ENCODE data around the gene RNF144B. TPM values are rescaled to one million over a fixed set of nuclear protein-coding genes. Genes with fewer than 3 reads are reported as not detected.

RNF144B gene
- total RNA-seq, 1 donor from 2014 or later: 10.2 TPM

DNA sequence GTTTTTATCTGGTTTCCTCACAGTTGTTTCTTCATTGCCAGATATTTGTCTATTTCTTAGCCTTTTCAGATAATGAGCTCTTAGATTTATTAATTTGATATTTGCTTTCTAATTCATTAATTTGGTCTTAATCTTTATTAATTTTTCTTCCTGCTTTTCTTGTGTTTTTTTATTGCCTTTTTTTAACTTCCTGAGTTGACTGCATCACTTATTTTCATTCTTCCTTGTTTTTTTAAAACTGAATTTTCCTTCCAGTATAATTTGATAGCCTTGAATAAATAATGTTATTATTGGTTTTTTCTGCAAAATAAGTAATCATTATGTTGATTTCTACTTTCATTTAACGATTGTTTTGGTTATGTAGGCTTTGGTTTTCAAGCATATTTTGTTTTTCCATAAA lies 91.5 kb downstream of the RNF144B start:
- no peaks in the 10 kb centered on the region for H3K27me3 Mint-ChIP-seq (ENCODE audit: low read depth)
- no peaks in the 10 kb centered on the region for H3K9me3 Mint-ChIP-seq (ENCODE audit: low read depth)
- no peak overlapping the region for H3K27ac Mint-ChIP-seq (ENCODE audit: unreplicated experiment)
- no peak overlapping the region for H3K4me3 Mint-ChIP-seq (ENCODE audit: unreplicated experiment)
- TF ChIP-seq, protein P1, sequence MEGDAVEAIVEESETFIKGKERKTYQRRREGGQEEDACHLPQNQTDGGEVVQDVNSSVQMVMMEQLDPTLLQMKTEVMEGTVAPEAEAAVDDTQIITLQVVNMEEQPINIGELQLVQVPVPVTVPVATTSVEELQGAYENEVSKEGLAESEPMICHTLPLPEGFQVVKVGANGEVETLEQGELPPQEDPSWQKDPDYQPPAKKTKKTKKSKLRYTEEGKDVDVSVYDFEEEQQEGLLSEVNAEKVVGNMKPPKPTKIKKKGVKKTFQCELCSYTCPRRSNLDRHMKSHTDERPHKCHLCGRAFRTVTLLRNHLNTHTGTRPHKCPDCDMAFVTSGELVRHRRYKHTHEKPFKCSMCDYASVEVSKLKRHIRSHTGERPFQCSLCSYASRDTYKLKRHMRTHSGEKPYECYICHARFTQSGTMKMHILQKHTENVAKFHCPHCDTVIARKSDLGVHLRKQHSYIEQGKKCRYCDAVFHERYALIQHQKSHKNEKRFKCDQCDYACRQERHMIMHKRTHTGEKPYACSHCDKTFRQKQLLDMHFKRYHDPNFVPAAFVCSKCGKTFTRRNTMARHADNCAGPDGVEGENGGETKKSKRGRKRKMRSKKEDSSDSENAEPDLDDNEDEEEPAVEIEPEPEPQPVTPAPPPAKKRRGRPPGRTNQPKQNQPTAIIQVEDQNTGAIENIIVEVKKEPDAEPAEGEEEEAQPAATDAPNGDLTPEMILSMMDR (IDR thresholded peaks at IDR 0.05): no peak
- H3K36me3 Mint-ChIP-seq (ENCODE audit: low read depth): no peaks in the 10 kb centered on the region
- H3K4me1 Mint-ChIP-seq (ENCODE audit: low read depth): no peaks in the 10 kb centered on the region
- no peak for DNase-seq (ENCODE audit: low spot score)

DNA sequence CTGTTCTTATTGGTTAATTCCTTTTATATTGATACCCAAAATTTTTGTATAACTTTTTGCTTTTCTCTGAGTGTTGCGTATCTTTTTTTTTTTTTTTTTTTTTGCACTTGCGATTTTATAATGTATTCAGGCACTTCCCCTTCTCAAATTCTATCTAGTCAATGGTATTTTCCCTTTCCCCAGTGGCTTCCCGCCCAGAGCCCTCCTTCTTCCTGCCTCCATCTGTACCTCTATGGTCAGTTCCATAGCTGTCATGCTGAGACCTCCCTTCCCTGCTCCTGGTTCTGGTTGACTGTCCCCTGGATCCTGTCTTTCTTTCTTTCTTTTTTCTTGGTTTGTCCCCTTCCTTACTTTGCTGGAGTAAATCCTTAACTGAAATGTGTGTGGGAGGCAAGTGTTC lies 94.7 kb downstream of the RNF144B start:
- Mint-ChIP-seq H3K9me3 (ENCODE audit: low read depth) (no peaks in the 10 kb centered on the region), H3K36me3 (ENCODE audit: low read depth) (no peaks in the 10 kb centered on the region), H3K4me1 (ENCODE audit: low read depth) (no peaks in the 10 kb centered on the region), H3K4me3 (ENCODE audit: unreplicated experiment) (no peak overlapping the region), H3K27ac (ENCODE audit: unreplicated experiment) (no peak overlapping the region), H3K27me3 (ENCODE audit: low read depth) (no peaks in the 10 kb centered on the region)
- TF ChIP-seq, protein P1 (IDR thresholded peaks at IDR 0.05): no peak
- DNase-seq (ENCODE audit: low spot score): no peak

DNA sequence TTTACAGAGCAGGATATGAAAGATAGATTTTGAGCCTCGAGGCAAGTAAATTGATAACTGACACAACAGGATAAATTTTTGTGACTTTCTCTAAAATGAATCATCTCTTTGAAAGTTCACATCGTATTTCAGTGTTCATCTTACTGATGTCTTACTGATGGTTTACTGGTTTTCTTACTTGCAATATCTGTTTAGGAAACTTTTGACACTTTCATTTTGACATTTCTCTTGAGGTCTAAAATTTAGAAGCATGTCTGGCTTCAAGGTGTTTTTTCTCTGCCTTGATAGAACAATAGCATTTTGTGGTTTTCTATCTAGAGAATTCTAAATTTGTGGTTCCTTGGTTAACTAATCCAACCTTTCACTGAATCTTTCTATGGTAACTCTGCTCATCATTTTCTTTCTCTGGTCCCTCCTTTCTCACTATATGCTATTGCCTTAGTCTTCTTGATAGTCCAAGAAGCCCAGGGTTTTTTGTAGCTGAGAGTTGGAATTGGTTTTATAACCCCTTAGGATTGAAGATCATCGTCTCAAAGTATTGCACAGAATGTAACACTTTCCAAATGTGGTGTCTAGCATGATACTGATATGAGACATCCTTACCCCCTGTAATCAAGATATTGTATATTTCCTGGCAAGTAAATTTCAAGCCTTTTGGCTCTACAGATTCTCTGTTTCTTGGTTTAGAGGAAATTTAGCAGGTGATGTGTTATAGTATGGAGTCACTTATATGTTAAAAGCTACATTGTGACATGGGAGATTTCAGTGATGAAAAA lies 98.7 kb downstream of the RNF144B start:
- Mint-ChIP-seq H3K27me3 (ENCODE audit: low read depth) (no peaks in the 10 kb centered on the region), H3K36me3 (ENCODE audit: low read depth) (no peaks in the 10 kb centered on the region), H3K27ac (ENCODE audit: unreplicated experiment) (no peak overlapping the region), H3K9me3 (ENCODE audit: low read depth) (no peaks in the 10 kb centered on the region), H3K4me1 (ENCODE audit: low read depth) (peaks cover 7% of the 10 kb centered on the region), H3K4me3 (ENCODE audit: unreplicated experiment) (no peak overlapping the region)
- no peak for DNase-seq (ENCODE audit: low spot score)
- TF ChIP-seq, protein P1 (IDR thresholded peaks at IDR 0.05): no peak

DNA sequence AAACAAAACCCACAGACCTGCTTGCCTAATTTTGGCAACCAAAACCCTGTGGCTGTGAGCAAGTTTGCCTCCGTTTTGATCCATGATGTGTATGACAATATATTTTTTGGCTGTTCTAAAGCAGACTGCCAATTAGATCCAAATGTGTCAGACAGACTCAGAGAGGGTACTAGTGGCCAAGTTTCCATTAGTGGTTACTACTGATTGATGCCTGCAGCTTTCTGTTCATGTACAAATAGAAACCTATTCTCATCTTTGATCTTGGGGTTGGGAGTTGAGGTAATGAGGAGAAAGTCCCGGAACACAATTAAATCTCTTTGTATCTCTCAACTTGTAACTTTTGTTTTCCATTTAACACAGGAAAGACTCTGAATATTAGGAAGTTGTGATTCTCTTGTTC lies 100.9 kb downstream of the RNF144B start:
- no peaks in the 10 kb centered on the region for H3K36me3 Mint-ChIP-seq (ENCODE audit: low read depth)
- H3K4me3 Mint-ChIP-seq (ENCODE audit: unreplicated experiment): no peak overlapping the region
- TF ChIP-seq, protein P1 (IDR thresholded peaks at IDR 0.05): no peak
- H3K9me3 Mint-ChIP-seq (ENCODE audit: low read depth): no peaks in the 10 kb centered on the region
- H3K27me3 Mint-ChIP-seq (ENCODE audit: low read depth): no peaks in the 10 kb centered on the region
- H3K27ac Mint-ChIP-seq (ENCODE audit: unreplicated experiment): no peak overlapping the region
- no peak for DNase-seq (ENCODE audit: low spot score)
- peaks cover 7% of the 10 kb centered on the region for H3K4me1 Mint-ChIP-seq (ENCODE audit: low read depth)

DNA sequence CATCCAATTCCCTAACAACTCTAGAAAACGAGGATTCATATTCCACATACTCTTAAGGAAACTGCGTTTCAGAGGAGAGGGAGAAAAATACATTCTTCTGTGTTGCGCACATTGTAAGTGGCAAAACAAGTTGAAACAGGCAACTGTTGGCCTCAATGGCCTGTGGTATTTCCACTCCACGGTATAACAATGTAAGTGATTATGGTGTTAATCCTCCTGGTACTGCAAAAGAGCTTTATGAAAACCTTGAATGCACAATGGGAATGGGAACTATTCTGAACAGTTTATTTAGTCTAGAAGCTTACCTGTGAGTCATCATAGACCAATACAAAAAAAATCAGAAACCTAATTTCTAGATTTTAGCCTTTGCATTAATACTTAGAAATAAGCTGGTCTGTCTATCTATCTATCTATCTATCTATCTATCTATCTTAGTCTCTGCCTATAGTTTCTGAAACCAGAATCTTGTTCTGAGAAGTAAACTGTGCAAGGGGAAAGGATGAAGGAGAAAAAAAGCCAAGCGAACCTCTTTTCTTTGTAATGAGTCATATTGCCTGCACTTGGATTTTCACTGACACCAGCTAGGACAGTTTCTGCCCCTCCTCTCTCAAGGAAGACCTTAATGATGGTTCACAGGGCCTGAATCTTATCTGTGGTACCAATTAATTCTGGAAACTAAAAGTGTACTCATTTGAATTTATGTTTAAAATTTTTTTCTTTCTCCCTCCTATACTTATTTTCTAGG lies 101.5 kb downstream of the RNF144B start:
- DNase-seq (ENCODE audit: low spot score): no peak
- TF ChIP-seq, protein P1 (IDR thresholded peaks at IDR 0.05): no peak
- no peak overlapping the region for H3K27ac Mint-ChIP-seq (ENCODE audit: unreplicated experiment)
- H3K36me3 Mint-ChIP-seq (ENCODE audit: low read depth): no peaks in the 10 kb centered on the region
- no peaks in the 10 kb centered on the region for H3K27me3 Mint-ChIP-seq (ENCODE audit: low read depth)
- peaks cover 11% of the 10 kb centered on the region for H3K4me1 Mint-ChIP-seq (ENCODE audit: low read depth)
- H3K9me3 Mint-ChIP-seq (ENCODE audit: low read depth): no peaks in the 10 kb centered on the region
- no peak overlapping the region for H3K4me3 Mint-ChIP-seq (ENCODE audit: unreplicated experiment)

All from chondrocyte (in vitro differentiated cells).